NCI-H1417 (cell line): ENCODE results near the gene PTCSC3.
"Not testable (repeated sequence)": the region's sequence is repeated elsewhere in the genome, so short reads cannot be mapped to it uniquely, and the experiment has no call there.

ENCODE experiments used
- DNase-seq, 3 experiments: peaks; one replicate each; lab custom pipeline; 2025; lab: John Stamatoyannopoulos, UW

The PTCSC3 gene

GRCh38 chr14:36173161-36173560 is 3.4 kb downstream of the PTCSC3 start:
- DNase-seq = no peak

GRCh38 chr14:36171607-36172006 is 4.9 kb downstream of the PTCSC3 start:
- no peak for DNase-seq

DNA sequence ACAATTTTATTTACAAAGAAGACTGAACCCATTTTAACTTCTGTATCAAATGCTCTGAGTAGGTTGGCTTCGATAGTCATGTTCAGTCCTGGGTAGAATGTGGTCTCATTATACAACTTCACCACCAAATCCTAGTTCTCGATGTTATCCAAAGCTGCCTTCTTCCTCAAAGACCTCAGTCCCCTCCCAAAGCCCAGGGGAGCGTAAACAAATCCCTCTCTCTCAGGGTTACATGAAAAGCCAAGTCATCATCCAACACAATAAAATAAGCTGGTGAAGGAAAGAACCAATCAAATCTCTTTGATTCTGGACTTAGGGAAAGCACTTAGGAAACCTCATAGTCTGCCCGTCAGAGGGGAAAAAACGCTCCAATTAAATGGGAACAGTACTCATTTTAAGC is 9.1 kb downstream of the PTCSC3 start:
- DNase-seq = peak in 1 of 3 experiments; percentile 88

DNA sequence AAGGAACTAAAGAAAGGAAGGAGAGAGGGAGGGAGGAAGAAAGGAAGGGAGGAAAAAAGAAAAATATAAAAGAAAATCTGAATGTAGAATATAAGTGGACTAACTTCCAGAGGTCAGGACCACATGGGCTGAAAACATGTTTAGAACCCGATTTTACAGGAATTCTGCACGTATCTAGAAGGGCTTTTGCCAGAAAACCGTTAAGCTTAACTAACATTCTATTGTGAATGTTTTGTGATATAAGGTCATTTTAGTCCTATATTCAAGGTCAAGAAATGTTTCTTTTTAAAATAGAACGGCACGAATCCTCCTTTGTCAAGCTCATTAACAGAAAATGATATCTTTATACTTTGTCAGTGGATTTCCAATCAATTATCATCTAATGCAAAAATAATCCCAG is 13.1 kb downstream of the PTCSC3 start:
- no peak for DNase-seq

GRCh38 chr14:36162267-36162666 is 14.3 kb downstream of the PTCSC3 start:
- no peak for DNase-seq

DNA sequence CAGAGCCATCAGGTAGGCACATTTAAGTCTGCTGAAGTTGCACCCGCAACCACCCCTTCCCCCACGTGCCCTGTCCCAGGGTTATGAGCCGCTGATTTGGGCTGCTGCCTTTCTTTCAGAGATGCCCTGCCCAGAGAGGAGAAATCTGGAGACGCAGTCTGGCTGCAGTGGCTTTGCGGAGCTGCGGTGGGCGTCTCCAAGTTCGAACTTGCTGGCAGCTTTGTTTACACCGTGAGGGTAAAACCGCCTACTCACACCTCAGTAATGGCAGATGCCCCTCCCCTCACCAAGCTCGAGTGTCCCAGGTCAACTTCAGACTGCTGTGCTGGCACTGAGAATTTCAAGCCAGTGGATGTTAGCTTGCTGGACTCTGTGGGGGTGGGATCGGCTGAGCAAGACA is 14.7 kb downstream of the PTCSC3 start:
- no peak for DNase-seq

- DNase-seq = no peak
Measured at GRCh38 chr14:36151335-36151734, 25.2 kb downstream of the PTCSC3 start.

DNA sequence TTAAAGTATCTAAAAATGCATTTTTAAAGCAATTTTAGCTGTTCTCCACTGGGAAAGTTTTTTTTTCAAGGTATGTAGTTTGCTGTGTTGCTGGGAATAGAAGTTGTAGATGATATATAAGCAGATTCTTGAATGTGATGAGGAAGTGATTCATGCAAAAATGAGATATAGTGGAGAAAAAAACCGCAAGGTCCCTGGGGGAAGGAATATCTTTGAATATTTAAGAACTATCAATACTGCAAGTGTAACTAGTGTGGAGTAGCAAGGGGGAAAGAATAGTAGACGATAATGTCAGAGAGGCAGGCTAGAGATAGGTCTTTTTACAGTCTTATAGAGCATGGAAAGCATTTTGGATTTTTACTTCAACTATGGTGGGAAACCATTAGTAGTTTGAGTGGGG is 42.5 kb downstream of the PTCSC3 start:
- no peak for DNase-seq

GRCh38 chr14:36132826-36133225 is 43.7 kb downstream of the PTCSC3 start:
- no peak for DNase-seq

GRCh38 chr14:36130186-36130585 is 46.3 kb downstream of the PTCSC3 start:
- DNase-seq = no peak

- DNase-seq = peak in 1 of 3 experiments; percentile 68
Measured at GRCh38 chr14:36129181-36129580, 47.3 kb downstream of the PTCSC3 start.

GRCh38 chr14:36113341-36113740 is 63.2 kb downstream of the PTCSC3 start:
- peak; percentile 41 to 85 (median 50) for DNase-seq

- peak in 1 of 3 experiments; percentile 28 for DNase-seq
Measured at GRCh38 chr14:36111822-36112583, 64.5 kb downstream of the PTCSC3 start.

DNA sequence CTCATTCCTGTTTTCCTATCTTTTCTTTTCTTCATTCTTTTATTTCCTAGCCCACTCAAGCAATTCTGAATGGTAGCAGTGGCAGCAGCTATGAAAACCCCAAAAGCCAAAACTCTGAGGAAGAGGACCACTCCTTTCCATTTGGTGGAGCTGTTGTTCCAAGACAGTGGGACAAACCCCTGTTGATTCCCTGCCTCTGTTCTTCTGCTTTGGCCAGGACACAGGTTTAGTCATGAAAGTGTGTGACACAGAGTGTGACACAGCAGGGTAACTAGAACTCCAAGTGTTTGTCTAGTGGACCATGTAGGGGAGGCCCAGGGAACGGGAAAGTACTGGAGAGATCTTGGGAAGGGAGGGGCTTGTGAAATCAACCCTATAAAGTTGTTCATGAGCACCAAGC is 71.1 kb downstream of the PTCSC3 start:
- peak; percentile 51 to 86 (median 84) for DNase-seq

GRCh38 chr14:36104258-36104657 is 72.3 kb downstream of the PTCSC3 start:
- DNase-seq = not testable (repeated sequence)

GRCh38 chr14:36099619-36100018 is 76.9 kb downstream of the PTCSC3 start:
- peak in 1 of 3 experiments; percentile 16 for DNase-seq

DNA sequence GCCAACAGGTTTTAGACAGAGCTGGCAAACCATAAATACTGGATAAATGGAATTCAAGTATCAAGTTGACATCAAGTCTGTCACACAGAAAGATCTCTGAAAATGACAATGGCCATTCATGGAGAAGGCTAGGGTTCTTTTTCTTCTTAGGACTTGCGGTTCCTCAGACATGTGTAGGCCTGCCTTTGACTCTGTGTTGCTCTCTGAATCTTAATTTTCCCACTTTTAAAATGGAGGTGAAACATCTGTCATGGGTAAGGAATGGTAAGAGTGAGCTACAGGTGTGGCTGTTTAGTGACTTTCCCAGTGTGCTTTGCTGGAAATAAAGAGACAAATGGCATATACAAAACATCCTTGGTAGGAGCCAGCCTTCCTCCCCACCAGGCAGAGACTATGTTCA is 79.2 kb downstream of the PTCSC3 start:
- no peak for DNase-seq

DNA sequence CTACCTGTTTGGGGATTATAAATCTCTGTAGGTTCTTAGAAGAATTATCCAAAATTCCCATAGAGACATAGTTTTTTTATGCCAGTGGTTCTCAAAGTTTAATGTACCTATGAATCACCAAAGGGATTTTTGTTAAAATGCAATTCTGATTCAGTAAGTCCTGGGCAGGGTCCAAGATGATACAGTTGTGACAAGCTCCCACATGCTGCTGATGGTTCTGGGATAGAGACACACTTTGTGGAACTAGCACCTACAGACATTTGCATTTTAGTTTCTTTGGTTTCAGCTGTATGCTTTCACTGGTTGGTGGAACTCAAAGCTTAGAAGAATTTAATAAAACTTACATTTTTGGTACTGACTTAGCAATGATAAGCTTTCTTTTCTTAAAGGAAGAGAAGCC is 80.4 kb downstream of the PTCSC3 start:
- no peak for DNase-seq

GRCh38 chr14:36094963-36095362 is 81.6 kb downstream of the PTCSC3 start:
- DNase-seq = peak in 1 of 3 experiments; percentile 12

DNA sequence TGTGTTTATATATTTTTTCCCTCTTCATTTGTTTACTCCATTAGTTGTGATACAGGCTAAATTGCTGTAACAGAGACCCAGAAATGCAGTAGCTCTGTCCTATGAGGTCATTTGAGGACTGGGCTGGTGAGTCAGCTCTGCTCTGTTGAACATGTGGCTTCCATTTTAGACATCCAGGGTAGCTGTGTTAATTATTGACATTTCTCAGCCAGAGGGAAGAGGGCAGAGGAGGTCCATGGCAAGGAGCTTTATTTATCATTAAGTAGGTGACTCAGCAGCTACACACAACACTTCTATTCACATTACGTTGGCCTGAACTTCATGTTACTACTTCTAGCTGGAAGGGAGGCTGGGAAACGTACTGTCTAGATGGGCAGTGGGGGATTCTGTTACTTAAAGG is 85.4 kb downstream of the PTCSC3 start:
- peak in 2 of 3 experiments; percentile 23 to 52 for DNase-seq

DNA sequence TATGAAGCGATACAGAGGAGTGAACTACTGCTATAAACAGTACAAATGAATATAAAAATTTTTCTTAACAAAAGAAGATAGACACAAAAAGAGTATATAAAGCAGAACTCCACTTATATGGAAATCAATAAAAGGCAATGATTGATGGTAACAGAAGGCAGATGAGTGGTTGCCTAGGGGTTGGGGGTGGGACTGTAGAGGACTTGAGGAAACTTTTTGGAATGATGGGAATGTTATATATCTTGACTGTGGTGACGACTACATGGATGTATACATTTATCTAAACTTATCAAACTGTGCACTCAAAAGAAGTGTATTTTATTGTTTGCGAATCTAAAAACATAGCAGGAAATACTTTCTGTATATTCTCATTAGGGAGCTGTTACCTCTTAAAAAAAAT is 89.1 kb downstream of the PTCSC3 start:
- no peak for DNase-seq

GRCh38 chr14:36086629-36087395 is 89.7 kb downstream of the PTCSC3 start:
- DNase-seq = peak in 2 of 3 experiments; percentile 39 to 86

GRCh38 chr14:36085861-36086260 is 90.7 kb downstream of the PTCSC3 start:
- DNase-seq = peak in 1 of 3 experiments; percentile 27
